HG03045 (cell line): ENCODE measurements around the gene ATP6AP1.

Source experiments
- ATAC-seq: cut with Tn5 transposase; IDR thresholded peaks from one replicate; pipeline ENCODE4 v1.9.1; 2021; ENCODE audit warnings: mild to moderate bottlenecking, moderate library complexity; ENCODE audit not compliant: unreplicated experiment

Gene ATP6AP1

DNA sequence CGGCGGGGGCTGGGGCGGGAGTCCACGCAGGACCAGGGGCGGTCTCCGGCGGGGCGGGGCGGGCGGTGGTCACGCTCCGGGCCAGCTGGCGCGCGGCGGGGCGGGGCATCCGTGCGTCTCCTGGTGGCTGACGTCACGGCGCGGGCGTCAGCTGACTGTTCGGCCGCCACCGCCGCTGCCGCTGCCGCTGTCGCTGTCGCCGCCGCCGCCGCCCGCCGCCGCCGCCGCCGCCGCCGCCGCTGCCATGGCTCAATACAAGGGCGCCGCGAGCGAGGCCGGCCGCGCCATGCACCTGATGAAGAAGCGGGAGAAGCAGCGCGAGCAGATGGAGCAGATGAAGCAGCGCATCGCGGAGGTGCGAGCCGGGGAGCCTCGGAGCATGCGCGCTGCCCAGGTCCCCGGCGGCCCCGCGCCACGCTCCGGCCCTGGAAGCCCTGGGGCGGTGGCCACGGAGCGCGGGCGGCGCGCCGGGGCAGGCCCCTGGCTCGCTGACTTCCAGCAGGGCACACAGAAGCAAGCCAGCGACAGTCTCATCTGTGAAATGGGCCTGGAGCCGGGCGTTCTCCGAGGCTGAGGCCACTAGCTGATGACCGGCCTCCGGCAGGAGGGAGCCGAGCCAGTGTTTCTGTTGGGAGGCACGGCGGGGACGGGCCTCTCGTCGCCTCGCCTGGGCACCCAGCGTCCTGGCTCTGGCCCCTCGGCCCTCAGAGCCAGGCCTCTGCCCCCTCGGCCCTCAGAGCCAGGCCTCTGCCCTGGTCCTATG, 15.7 kb downstream of the ATP6AP1 start, which contains the start of gene FAM50A:
FAM50A (plus strand) TSS at position 150 of the 763 bp plus-strand sequence; CDS start at position 245, 95 bp downstream.
- peak; percentile 77 for ATAC-seq

DNA sequence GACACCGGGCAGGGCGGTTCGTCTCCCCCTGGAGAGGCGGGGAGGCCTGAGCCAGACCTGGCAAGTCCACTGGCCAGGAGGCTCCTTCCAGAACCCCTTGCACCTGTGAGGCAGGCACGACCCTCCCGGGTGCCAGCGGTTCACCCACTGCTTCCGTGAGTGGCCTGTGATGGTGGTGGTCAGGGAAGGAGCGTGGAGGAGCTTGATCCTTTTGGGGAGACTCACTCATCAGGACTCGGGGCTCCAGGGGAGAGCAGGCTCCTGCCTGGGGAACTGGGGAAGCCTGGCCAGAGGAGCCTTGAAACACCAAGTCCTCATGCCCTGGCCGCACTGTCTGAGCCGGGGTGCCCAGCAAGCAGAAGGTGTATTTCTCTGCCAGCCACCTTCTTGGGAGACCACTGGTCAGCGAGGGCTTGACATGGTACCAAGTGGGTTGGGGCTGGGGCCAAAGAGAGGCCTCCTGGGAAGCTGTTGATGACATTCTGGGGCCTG, 16.3 kb downstream of the ATP6AP1 start:
- no peak for ATAC-seq

DNA sequence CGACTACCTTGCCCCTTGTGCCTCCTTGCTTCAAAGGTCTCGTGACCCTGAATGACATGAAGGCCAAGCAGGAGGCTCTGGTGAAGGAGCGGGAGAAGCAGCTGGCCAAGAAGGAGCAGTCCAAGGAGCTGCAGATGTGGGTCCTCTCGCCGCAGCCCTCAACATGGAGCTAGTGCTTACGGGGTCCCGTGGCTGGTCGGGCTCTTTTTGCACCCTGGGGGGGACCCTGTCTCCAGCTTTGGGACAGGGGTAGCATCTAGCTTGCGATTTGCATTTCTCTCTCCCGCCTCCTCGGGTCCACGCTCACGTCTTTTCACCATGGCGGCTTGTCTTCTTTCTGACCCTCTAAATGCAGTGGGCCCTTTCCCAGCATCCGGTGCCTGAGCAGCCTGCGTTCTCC, 17.3 kb downstream of the ATP6AP1 start:
- ATAC-seq: no peak

DNA sequence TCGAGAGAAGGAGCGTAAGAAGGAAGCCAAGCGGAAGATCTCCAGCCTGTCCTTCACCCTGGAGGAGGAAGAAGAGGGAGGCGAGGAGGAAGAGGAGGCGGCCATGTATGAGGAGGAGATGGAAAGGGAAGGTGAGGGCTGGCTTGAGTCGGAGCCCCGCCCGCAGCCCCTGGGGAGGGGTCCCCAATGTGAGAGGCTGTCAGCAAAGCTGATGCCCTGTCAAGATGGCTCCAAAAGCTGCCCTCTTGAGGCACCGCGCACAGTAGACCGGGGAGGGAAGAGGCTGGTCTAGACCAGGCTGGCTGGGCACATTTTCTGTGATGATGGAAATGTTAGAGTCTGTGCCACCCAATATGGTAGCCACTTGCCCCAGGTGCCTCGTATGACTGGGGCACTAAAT, 18.0 kb downstream of the ATP6AP1 start:
- no peak for ATAC-seq

DNA sequence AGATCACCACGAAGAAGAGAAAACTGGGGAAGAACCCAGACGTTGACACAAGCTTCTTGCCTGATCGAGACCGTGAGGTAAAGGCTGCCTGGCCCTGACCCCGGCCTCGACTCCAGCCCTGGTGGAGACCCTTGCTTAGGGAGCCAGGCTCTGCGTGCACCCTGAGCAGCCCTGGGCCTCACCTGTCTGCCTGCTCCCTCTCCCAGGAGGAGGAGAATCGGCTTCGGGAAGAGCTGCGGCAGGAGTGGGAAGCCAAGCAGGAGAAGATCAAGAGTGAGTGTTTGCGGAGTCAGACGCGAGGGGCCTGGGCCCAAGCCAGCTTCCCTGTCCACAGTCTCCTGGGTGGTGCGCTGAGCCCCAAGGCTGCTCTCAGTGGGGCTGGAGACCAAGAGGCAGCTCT, 20.0 kb downstream of the ATP6AP1 start:
- no peak for ATAC-seq

DNA sequence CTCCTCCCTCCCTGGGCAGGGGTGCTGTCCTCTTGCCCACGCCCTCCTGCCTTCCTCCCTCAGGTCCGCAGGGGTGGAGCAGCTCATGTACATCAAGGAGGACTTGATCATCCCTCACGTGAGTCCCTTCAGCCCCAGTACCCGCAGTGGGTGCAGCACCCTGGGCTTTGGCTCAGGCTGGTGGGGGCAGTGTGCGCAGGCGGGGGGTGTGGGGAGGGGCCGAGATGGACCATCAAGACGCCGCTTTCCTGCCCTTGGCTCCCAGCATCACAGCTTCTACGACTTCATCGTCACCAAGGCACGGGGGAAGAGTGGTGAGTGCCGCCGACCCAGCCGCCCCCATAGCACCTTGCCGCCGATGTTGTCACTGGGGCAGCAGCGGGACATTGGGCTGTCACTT, 21.1 kb downstream of the ATP6AP1 start:
- no peak for ATAC-seq

DNA sequence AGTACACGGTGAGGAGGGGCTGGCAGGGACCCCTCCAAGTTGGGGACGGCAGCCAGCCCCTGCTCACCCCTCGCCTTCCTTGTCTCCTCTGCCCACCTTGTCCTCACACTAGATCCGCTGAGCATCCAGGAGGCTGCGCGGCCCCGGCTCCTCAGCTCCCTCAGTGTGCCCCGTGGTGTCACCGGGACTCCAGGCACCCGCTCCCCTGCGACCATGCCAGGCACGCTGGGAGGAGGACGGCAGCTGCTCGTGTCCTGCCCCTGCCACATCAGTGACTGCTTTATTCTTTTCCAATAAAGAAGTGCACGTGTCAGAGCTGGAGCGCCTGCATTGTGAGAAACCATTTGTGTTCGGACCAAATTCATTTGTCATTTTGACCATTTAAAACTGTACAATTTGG, 21.8 kb downstream of the ATP6AP1 start:
- no peak for ATAC-seq

DNA sequence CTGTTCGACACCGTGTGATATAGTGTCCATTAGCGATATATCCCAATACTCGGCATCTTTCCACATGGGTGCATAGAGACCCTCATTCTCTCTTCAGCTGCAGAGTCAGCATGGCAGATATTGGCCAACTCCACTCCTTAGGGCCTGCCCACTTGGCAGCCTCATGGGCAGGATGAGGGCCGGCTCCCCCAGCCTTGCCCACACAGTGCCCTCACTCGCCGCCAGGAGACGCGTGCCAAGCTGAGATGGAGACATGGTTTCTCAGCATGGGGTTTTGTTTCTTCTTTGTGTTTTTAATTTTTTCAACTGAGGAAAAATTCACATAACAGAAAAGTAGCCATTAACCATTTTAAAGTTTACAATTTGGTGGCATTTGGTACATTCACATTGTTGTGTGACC, 24.3 kb downstream of the ATP6AP1 start:
- ATAC-seq: no peak

DNA sequence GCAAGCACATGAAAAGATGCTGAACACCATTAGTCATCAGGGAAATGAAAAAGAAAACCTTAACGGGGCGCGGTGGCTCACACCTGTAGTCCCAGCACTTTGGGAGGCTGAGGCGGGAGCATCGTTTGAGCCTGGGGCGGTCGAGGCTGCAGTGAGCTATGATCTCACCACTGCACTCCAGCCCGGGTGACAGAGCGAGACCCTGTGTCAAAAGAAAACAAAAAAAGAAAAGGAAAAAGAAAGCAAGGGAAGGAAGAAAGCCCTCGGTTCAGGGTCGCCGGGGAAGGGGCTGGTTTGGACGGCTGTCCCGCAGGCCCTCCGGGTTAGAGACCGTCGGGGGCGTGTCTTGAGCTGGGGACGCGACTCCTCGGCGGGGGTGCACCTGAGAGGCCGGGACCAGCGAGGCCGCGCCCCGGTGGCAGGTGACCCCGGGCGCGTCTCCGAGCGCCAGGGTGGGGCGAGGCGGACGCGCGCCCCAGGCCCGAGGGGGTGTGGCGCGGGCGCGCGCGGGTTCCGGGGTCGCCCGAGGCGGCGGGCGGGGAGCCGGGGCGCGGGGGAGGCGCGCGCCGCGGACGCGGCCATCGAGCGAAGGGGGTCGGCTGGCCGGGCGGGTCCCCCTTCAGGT, 29.1 kb downstream of the ATP6AP1 start:
- ATAC-seq: peak; percentile 63

DNA sequence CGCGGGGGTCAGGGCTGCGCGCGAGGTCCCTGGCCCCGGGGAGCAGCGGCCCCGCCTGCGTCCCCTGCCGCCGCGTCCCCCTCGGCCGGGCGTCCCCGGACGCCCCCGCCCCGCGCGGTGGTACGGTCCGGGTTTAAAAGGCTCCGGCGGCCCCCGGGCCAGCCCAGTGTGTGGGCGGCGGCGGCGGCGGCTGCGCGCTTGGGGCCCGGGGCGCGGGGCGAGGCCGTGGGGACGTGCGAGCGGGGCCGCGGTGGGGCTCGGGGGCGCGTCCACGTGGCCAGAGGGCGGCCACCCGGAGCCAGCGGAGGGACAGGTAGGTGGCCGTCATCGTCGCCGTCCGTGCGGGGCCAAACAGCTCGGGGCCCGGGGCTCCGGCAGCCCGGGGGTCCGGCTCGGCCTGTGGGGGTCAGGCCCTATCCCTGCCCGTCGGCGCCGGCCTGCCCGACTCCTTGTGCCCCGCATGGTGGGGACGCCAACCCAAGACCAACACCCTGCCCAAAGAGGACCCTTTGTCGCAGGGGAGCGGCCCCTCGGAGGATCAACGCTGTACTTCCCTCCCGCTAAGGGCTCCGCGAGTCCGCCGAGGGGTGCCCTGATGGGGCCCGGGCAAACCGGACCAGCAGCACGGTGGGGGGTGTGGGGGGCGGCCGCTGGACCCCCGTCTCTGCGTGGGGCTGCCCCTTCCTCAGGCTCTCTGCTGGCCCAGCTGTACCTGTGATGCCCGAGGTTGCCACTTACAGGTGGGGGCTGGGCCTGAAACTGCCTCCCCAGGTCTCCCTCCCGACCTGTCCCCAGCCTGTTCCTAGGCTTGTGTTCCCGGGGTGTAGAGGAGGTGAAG, 29.9 kb downstream of the ATP6AP1 start, which contains the start of gene PLXNA3:
PLXNA3 (plus strand) TSS at position 166 of the 838 bp plus-strand sequence. CDS start 1,903 bp downstream, outside the sequence.
- peak; percentile 58 for ATAC-seq

DNA sequence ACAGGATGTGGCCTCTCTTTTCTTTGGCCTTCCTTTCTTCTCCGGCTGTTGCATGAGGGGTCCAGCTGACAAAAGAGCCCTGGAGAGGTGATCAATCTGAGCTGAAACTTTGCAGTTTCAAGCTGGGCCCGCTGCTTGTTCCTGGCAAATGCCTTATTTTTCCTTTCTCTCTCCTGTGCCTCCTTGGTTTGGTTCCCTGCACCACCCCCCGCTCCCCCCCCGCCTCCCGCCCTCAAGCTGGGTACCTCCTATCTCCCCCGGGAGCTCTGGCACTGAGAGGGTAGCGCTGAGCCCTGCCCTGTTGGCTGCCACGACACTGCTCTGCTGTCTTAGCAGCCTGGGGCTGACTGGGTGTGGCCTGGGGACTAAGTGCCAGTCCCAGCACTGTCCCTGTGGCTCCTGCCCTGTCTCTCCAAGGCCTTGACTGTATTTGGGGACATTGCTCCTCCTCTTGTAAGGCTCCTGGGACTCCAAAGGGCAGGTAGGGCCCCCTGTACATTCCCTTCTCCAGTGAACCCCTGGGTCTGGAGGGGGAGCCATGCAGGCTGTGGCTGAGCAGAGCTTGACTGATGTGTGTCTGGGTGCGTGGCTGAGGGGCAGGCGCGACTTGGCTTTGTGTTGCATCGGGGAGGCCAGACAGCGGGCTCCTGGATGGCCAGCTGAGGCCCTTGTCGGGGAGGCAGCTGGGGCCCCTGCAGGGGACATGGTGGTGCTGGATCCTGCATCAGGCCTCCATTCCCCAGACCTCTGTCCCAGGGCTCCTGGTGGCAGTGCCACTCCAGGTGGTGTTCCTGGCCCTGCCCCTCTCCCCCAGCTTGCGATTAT, 30.7 kb downstream of the ATP6AP1 start:
- no peak for ATAC-seq

DNA sequence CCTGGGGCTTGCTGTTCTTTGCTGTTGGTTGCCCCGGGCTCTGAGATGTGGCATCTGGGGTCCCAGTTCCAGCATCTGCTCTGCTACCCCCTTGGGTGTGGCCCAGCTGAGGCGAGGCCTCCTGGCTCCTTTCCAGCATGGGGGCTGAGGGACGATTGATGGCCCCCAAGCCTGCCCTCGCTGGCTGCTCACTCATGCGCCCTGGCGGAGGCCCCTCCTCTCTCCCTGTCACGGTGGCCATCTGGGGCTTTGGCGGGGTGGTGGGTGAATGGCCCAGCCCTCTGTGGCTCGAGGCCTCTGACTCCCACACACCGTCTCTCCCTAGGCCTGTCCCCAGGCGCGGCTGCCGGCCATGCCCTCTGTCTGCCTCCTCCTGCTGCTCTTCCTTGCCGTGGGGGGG, 31.4 kb downstream of the ATP6AP1 start:
- ATAC-seq: no peak

DNA sequence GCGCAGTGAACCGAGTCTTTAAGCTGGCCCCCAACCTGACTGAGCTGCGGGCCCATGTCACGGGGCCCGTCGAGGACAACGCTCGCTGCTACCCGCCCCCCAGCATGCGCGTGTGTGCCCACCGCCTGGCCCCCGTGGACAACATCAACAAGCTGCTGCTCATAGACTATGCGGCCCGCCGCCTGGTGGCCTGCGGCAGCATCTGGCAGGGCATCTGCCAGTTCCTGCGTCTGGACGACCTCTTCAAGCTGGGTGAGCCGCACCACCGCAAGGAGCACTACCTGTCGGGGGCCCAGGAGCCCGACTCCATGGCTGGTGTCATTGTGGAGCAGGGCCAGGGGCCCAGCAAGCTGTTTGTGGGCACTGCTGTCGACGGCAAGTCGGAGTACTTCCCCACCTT, 31.8 kb downstream of the ATP6AP1 start:
- no peak for ATAC-seq

DNA sequence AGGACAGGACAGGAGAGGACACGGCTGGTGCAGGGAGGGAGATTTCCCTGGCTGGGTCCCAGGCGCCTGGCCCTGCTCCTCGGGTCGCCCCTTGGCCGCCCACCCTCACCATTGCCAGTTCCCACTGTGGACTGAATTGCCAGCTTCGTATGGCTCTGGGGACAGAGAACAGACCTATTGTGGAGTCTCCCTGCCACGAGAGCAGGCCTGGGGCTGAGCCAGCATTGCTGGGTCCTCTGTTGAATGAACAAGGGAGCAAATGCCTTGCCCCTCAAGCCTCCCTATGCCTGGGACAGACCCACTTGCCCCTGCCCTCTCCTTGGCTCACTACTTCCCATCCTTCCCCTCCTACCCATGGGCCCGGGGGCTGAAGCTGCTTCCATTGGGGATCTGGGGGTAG, 33.9 kb downstream of the ATP6AP1 start:
- no peak for ATAC-seq

DNA sequence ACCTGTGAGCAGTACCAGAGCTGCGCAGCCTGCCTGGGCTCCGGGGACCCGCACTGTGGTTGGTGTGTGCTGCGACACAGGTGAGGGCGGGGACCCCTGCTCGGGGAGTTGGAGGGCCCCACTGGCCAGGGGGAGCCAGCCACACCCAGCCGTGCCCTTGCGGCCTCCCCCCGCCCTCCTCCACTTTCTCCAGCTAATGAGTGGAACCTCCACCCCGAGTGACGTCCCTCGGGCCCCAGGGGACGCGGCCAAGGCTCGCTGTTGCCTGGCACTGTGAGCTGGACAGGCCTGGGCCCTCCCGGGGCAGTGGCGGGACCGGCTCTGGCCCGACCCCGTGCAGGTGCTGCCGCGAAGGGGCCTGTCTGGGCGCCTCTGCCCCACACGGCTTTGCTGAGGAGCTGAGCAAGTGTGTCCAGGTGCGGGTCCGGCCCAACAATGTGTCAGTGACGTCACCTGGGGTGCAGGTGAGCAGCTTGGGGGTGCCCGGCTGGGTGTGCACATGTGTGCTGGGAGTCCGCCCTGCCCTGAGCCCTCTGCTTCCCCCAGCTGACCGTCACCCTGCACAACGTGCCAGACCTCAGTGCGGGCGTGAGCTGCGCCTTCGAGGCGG, 35.2 kb downstream of the ATP6AP1 start:
- ATAC-seq: no peak

DNA sequence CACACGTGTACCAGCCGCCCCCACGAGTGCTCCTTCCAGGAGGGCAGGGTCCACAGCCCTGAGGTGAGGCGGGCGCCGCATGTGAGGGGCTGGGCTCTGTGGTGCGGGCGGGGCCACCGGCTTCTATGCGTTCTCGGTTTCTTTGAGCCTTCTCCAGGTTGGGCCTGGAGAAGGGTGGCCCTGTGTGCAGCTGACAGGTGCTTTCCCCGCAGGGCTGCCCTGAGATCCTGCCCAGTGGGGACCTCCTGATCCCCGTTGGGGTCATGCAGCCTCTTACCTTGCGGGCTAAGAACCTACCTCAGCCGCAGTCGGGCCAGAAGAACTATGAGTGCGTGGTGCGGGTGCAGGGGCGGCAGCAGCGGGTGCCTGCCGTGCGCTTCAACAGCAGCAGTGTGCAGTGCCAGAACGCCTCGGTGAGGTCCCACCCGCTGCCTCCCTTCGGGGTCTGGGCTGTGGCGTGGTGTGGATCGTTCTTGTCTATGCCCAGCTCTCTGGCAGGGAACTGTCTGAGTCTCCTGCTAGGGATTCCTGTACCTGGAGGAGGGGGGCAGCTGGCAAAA, 36.4 kb downstream of the ATP6AP1 start:
- ATAC-seq: no peak

DNA sequence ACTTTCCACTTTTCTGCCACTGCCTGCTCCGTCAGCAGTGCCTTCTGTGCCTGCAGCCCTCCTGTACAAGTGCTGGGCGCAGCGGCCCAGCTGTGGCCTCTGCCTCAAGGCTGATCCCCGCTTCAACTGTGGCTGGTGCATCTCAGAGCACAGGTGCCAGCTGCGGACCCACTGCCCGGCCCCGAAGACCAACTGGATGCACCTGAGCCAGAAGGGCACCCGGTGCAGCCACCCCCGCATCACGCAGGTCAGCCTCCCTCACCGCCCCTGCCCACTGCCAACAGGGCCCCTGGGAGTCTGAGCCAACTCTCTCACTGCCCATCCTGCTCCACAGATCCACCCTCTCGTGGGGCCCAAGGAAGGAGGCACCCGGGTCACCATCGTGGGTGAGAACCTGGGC, 37.1 kb downstream of the ATP6AP1 start:
- ATAC-seq: no peak

DNA sequence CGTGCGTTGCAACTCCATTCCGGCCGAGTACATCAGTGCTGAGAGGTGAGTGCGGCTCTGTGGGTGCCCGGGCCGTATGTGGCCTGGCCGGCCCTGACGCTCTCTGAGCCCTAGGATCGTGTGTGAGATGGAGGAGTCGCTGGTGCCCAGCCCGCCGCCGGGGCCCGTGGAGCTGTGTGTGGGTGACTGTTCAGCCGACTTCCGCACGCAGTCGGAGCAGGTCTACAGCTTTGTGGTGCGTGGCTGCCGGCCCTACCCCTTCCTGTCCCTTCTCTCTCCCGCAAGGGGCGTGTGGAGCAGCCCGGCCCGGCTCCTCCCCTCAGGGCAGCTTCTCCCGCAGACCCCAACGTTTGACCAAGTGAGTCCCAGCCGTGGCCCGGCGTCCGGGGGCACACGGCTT, 37.6 kb downstream of the ATP6AP1 start:
- ATAC-seq: no peak

DNA sequence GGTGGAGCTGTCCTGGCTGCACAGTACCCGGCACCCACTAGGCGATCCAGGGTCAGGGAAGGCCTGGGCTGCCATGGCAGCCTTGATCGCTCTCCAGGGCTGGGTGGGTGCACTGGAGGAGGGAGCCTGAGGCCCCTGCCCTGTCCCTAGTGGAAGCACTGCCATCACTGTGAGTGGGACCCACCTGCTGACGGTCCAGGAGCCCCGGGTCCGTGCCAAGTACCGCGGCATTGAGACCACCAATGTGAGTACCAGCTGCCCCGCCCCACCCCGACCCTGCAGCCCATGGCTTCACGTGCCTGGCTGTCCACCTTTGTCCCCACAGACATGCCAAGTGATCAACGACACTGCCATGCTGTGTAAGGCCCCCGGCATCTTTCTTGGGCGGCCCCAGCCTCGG, 38.4 kb downstream of the ATP6AP1 start:
- no peak for ATAC-seq

DNA sequence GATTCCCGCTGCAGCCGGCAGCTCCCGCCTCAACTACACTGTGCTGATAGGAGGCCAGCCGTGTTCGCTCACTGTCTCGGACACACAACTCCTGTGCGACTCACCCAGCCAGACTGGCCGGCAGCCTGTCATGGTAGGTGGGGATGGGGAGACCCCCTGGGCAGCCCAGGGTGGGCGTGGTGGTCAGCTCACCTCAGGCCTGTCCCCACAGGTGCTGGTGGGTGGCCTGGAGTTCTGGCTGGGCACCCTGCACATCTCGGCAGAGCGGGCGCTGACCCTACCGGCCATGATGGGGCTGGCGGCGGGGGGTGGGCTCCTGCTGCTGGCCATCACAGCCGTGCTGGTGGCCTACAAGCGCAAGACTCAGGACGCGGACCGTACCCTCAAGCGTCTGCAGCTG, 39.1 kb downstream of the ATP6AP1 start:
- no peak for ATAC-seq
